Ramos (cell line): ENCODE results near the gene ADAMTS2.

Experiments used
- in situ Hi-C: fragments of 300-500 bp; cut with MboI; formaldehyde crosslinking; loops from one replicate; pipeline ENCODE4 v1.14.3; 2022; ENCODE audit warnings: low sequenced_read_pairs; ENCODE audit not compliant: unreplicated experiment

Gene ADAMTS2

DNA sequence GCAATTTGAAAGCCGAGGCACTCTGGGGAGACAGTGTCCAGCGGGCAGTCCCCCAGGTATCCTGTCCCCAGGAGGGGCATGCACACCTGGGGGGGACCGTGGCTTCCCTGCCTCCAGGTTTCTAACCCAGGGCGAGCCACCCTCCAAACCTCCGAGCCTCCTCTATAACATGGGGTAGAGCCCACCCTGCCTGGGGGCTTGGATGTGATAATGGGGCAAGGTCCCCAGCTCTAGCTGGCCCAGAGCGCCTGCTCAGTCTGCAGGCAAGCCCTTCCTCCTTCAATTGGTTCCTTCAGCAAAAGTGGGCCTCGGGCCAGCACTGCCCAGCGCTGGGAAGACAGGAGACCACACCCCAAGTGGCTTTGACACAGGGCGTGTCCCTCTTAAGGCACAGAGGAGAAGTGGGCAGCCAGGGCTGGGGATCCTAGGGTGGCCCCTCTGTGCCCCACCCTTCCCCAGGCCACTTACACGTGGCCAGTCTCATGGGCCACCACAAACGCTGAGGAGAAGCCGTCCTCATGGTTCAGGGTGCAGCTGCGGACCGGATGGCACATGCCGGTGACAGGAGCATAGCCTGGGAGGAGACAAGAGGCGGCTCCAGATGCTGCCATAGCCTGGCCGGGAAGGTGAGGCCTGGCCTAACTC is 190.8 kb downstream of the ADAMTS2 start:
- in situ Hi-C loops, result no loop called here

DNA sequence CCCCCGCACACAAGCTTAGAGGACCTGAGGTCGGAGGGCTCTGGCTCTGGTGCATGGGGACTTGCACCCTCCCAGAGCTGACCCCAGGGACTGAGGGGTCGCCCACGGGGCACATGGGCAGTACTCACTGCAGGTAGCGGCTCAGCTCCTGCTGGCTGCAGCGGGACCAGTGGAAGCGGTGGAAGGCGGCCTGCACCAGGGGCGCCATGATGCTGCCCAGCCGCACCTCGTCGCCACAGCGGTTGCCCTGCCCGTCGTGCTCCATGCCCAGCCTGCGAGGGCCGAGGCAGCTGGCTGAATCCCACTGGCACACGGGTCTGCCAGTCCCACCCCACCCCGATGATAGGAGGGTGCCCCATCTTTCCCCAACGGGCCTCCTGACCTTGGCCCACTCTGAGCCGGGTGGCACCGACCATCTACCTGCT is 191.3 kb downstream of the ADAMTS2 start:
- in situ Hi-C loops, result no loop called here

DNA sequence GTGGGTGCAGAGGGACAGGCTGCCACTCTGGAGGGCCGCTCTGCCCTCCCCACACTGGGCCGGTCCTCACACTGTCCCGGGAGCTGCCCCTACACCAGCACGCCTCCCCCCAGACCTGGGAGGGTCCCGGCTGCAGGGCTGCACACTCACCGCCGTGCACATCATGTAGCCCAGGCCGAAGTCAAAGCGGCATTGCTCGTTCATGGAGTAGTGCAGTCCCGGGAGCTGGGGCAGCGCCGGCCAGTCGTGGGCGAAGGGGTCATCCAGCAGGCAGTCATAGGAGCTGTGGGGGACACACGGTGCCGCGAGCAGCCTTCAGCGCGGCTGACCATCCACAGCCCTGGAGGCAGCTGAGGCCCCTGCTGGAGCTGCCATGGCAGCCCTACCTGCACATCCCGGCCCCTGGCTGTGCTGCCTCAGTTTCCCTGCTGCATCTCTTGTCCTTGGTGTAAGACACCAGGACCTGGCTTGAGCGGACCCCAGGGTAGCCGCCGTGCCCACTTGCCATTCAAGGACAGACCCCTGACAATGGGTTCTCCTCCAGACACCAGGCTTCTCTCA is 191.8 kb downstream of the ADAMTS2 start:
- in situ Hi-C loops, result no loop called here

DNA sequence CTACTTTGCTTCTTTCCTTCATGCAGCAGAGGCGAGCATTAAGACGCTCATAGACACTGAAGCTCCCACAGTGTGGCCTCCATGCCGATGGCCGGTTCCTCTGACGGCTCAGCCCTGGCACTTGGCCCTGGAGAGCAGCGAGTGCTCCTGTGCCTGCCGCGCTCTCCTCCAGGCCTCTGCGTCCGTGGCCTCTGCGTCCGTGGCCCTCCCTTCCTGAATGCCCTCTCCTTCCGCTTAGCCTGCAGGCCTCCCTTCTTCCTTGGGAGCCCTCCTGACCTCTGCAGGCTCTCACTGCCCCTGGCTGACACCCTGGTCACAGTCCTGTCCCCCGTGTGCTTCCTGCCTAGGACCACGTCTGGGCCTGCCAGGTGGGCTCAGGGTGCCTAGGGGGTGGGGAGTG is 192.3 kb downstream of the ADAMTS2 start:
- in situ Hi-C loops, result no loop called here

DNA sequence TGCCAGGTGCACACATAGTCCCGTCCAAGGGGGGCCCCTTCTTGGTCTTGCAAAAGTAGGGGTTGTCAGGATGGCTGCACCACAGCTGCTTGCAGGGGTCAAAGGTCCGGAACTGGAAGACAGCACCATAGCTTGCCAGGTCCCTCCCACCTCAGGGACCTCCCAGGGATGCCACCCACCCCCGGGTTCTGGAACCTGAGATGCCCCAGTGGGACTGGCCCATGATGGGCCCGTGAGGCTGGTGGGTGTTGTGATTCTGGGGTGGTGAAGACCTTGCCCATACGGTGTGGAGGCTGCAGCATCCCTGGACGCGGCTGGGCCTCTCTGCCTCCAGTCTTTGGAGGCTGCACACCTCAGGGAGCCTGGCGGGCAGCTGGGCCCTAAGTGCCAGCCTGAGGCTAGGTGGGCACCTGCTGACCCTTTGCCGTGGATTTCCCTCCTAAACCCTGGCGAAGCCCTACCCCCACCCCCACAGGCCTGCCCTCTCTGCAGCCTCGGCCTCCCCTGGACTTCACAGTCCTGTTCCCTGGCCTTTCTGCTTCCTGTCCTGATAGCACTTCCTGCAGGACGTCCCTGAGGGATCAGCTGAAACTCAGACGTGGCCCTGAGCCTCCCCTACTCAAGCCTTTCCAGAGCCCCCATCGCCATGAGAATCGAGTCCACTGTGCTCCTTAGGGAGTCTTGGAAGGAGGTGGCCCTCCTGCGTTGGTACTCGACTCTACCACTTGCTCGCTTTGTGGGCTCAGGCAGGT is 192.9 kb downstream of the ADAMTS2 start:
- in situ Hi-C loops, result no loop called here

DNA sequence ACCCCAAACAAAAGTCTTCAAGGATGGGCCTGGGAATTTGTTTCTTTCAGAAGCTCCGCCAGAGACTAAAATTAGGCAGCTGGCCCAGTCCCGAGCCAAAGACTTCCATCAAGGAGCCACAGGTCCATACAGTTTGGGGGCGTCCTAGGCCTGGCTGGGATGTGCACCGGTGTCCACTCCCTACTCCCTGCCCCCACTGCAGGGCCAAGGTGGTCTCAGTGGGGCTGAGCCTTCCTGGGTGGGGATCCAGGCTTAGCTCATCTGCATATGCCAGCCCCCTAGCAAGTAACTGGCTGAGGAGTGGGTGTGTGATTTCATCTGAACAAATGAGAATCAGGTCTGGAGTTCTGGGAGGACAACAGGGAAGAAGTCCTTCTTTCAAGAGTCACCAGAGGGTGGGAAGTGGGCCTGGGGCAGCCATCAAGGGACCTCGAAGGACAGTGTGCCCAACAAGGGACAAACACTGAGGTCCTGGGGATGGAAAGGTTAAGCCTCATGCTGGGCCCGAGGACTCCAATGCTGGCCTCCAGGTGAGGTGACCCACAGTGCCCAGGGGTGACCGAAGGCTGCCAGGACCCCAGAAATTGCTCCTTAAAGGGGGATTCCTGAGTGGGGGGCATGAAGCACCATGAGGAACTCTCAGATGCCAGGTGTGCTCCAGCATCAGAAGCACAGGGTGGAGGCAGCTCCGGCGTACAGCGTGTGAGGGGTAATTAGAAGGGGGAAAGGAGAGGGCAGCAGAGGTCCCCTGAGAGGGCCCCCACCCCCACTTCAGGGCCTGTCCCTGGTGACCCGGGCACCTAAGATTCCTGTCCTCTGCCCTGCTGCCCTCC is 193.8 kb downstream of the ADAMTS2 start:
- in situ Hi-C loops, result no loop called here

DNA sequence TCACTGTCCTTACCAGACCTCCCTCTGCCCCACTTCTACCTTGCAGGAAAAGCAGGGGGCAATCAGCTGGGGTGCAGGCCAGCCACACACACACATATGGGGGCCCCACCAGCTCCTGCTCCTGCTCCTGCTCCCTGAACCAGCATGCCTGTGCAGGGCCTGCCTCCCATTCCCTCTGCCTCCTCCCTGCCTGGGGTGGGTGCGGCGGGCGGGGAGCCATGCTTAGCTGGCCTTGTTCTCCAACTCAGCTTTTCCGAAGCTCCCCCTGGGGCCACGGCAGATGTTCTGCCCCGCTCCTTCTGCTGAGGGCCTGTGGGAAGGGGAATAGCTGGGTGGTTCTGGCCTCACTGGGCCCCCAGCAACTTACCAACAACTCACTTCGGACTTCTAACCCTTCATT is 195.2 kb downstream of the ADAMTS2 start:
- in situ Hi-C loops, result no loop called here

DNA sequence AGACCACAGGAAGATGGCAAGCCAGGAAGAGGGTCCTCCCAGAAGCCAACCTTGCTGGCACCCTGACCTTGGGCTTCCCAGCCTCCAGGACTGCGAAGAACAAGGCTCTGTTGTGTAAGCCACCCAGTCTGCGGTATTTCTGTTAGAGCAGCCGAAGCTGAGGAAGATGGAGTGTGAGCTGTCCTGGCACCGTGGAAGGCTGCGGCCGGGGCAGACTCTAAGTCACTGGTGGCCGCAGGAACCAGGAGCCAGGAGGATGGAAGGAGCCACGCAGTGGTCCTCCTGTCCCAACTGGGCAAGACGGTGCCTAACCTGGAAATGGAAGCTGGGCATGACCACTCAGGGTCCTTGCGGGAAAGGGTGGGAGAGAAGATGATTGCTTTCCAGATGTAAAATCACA is 196.0 kb downstream of the ADAMTS2 start:
- in situ Hi-C loops, result no loop called here

DNA sequence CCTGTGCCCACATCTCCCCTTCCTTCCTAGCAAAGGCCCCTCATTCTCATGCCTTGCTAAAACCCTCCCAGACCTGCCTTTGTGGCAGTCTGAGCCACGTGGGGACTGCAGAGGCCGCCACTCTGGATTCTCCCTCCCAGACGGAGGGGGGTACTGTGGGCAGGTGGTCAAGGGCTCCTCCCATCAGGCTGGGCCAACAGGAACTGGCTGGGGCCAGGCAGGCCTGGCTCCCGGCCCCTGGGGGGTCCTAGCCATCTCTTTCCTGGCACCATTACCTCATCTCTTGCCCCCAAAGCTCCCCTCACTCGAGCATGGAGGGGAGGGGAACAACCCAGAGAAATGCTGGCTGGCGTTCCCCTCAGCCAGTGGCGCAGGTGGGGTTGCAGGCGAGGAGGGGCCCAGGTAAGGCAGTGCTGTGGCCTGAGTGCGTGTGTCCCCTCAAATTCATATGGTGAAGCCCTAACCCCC is 196.5 kb downstream of the ADAMTS2 start:
- in situ Hi-C loops, result no loop called here

DNA sequence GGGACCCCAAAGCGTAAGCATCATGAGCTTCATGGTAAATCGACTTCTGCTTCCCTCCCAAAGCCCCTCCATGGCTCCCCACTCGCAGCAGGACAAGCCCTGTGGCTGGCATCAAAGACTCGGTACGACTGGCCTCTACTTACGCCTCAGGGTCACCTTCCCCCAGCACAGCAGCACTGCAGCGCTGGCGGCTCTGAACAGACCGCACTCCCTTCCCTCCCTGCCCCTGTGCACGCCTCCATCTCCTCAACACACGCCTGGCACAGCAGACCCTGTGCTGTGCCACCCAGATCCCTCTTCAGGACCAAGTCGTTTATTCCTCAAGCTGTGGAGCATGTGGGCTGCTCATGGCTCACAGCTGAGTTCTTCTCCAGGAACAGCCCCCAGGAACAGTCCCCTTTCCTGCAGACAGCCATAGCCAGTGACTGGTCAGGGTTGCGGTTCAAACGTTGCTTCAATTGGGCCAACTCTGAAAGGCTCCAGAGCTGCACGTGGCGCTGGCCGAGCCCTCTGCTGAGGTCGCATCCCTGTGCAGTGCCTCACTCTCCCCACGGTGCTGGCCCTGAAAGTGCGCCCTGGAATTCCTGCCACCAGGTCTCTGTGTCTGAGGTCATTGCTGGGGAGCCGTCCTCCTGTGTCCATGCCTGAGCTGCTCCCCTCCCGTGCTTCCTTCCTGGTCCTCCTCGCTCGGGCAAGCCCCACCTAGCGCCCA is 197.1 kb downstream of the ADAMTS2 start:
- in situ Hi-C loops, result no loop called here

DNA sequence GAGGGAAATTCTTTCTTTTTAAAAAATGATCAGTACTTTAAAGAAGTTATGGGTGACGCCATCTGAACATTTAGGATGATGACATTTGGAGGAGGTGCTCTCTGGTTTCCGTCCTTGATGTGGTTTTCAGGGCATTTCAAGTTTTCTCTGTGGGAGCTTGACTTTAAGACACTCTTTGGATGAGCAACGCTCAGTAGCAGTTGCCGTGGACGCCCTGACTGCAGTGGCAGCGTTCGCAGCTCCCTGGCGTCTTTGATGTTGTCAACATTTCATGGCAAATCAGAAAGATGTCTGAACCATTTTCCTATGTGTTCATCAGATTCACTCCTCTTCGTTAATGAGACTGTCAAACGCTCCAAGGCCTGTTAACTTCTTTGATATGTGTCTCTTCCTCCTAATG is 199.0 kb downstream of the ADAMTS2 start:
- in situ Hi-C loops, result no loop called here

DNA sequence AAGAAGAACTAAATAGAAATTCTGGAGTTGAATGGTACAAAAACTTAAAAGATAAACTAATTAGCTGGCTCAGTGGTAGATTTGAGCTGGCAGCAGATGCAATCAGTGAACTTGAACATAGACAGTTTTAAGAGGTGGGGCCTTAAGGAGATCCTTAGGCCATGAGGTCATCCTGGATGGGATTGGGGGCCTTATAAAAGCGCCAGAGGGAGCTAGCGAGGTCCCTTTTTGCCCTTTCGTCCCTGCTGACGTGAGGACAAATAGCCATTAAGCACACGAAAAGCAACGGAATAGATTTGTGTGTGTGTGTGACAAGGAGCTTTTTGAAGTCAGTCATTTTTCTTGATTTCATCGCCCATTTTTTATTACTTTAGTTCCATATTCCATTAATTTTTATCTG is 201.8 kb downstream of the ADAMTS2 start:
- in situ Hi-C loops, result no loop called here

DNA sequence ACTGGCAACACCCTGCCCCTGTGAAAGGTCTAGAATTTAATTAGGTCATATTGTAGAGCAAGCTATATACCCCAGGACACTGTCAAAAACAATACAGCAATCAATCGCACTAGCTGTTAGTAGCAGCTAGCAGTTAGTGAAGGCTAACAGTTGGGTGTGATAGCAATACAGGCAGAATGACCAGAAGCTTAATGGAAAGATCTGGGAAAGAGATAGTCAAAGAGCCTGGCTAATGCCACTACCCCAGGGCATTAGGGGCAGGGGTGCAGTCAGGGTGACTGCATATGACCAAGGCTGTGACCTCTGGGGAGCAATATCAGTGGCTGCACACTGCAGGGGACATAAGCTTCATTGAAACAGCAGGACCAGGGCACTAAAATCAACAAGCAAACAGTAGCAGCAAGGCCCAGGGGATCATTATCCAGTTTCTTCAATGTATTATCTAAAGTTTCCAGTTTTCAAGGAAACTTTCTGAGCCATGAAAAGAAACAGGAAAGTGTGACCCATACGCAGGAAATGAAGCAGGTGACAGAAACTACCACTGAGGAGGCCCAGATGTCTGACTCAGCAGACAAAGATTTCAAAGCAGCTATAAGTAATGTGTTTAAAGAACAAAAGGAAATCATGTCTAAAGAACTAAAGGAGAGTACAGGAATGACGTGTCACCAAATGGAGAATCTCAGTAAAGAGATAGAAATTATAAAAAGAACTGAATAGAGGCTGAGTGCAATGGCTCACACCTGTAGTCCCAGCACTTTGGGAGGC is 202.6 kb downstream of the ADAMTS2 start:
- in situ Hi-C loops, result no loop called here

DNA sequence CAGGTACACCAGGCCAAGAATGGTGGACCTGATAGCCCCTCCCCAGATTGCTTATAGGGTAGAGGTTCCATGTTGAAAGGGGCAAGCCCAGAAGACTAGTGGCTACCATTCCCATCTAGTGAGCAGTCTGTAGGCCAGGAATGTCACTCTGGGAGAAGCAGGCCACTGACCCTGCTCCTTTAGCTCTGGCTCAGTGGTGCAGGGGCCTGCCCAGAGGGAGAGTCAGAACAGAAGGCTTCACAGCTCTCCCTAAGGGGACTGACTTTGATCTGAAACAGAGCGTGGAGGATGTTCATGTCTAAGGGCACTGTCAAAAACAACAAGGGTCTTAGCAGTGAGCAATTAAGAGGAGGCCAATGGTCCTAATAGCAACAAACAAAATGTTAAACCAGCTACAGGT is 203.4 kb downstream of the ADAMTS2 start:
- in situ Hi-C loops, result no loop called here

DNA sequence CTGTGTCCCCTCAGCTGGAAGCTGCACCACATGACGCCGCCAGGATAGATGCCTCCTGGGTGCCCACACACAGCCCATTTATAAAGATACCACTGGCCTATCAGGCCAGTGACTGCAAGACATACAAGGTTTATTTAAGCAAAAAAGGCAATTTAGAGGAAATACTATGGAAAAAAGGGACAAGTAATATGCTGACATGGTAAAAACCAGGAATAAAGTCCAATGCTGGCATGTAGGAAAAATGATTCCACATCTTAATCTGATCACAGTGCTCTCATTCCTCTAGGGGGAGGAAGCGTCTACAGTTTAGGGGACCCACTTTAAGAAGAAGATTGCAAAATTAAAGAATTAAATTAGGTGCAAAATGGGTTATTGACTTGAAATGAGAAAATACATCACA is 205.0 kb downstream of the ADAMTS2 start:
- in situ Hi-C loops, result no loop called here

DNA sequence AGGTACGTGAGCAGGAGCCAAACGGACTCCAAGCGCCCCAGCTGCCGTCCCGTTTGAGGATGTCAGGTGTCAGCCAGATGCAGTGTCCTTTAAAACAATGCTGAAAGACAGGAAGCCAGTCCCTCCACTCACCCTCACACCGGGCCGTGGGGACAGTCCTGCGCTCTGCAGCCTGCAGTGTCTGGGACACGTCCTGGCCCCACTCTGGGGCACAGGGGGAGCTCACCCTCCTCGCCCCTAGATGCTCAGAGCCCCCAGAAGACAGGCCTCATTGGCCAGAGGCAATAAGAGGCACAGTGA is 205.4 kb downstream of the ADAMTS2 start:
- in situ Hi-C loops, result no loop called here

DNA sequence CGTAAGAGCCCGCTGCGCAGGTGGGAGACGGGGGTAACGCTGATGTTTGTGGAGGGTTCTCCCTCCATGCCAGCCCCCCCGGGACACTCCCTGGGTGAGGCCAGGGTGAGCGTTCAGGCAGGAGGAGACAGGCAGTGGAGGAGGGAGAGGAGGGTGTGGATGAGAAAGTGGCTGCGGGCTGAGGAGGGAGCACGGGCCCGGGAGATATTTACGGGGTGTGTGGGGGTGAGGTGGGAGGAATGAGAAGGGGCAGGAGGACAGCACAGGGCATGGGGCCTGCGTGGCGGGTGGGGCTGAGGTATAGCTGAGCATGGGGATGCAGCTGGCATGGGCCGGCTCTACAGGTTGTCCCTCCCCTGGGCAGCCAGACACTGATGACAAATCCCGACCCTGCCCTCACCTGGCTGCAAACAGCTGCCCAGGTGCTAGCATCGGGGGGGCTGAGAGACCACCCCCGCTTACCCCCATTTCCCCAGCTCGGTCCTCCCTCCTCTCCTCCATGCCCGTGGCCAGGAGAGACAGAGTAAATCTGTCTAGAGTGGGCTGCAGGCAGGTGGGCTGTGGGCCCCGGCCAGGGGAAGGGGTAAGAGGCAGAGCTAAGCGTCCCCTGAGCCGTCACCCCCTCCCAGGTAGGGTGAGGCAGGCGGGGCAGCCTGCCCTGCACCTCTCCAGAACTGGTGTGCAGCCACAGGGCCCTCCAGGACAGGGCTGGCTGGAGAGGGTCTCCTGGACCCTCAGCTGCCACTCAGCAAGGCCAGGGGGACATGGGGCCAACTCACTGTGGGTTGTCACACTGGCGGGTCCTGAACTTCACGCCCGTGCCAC is 205.9 kb downstream of the ADAMTS2 start:
- in situ Hi-C loops, result no loop called here

DNA sequence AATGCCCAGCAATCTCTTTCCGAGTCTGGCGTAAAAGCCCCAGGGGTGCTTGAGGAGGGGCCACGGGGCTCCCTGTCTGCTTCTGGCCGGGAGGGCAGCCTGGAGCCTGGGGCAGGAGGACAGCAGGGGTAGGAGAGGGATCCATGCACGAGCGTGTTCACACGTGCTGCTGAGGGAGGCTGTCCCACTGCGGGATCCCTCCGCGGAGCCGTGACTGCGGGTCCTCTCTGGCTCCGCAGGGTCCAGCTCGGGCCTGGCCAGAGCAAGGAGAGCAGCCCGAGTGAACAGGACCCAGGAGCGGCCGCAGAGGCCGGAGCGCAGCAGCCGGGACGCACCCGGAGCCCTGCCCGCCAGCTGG is 206.7 kb downstream of the ADAMTS2 start:
- in situ Hi-C loops, result no loop called here
